ENCODE measurements around the gene NMT2.
"Not testable (repeated sequence)": the region's sequence is repeated elsewhere in the genome, so short reads cannot be mapped to it uniquely, and the experiment has no call there.

NMT2 gene

GRCh38 chr10:15168291-15168785 lies at the start of gene NMT2:
Gene NMT2 (minus strand): TSS chr10:15168693. CDS start chr10:15168612, 81 bp downstream.
- no peak for DNase-seq

- no peak for DNase-seq
These were observed 48.2 kb upstream of the NMT2 start for GRCh38 chr10:15216700-15217099.

- no peak for DNase-seq
These were observed 45.7 kb upstream of the NMT2 start for GRCh38 chr10:15214237-15214636.

- no peak for DNase-seq
These were observed 45.0 kb upstream of the NMT2 start for GRCh38 chr10:15213461-15213861.

GRCh38 chr10:15211464-15211979 lies 43.0 kb upstream of the NMT2 start:
- no peak for DNase-seq

- DNase-seq: no peak
These were observed 42.0 kb upstream of the NMT2 start for GRCh38 chr10:15210521-15210920.

GRCh38 chr10:15209827-15210509 lies 41.5 kb upstream of the NMT2 start:
- peak; percentile 83 for DNase-seq

- no peak for DNase-seq
These were observed 39.7 kb upstream of the NMT2 start for GRCh38 chr10:15208221-15208620.

- DNase-seq: not testable (repeated sequence)
These were observed 38.9 kb upstream of the NMT2 start for GRCh38 chr10:15207410-15207809.

GRCh38 chr10:15202639-15203038 lies 34.1 kb upstream of the NMT2 start:
- no peak for DNase-seq

GRCh38 chr10:15202301-15202621 lies 33.8 kb upstream of the NMT2 start:
- not testable (repeated sequence) for DNase-seq

- no peak for DNase-seq
These were observed 33.3 kb upstream of the NMT2 start for GRCh38 chr10:15201589-15202300.

GRCh38 chr10:15200626-15201025 lies 32.1 kb upstream of the NMT2 start:
- no peak for DNase-seq

- DNase-seq: no peak
These were observed 29.4 kb upstream of the NMT2 start for GRCh38 chr10:15197911-15198310.

- DNase-seq: no peak
These were observed 28.8 kb upstream of the NMT2 start for GRCh38 chr10:15197276-15197675.

- DNase-seq: no peak
These were observed 27.7 kb upstream of the NMT2 start for GRCh38 chr10:15196021-15196834.

- no peak for DNase-seq
These were observed 20.8 kb upstream of the NMT2 start for GRCh38 chr10:15189133-15189885.

- DNase-seq: peak; percentile 47
These were observed 20.1 kb upstream of the NMT2 start for GRCh38 chr10:15188603-15189002.

- no peak for DNase-seq
These were observed 15.4 kb upstream of the NMT2 start for GRCh38 chr10:15183689-15184481.

GRCh38 chr10:15182540-15183207 lies 14.2 kb upstream of the NMT2 start:
- DNase-seq: no peak

GRCh38 chr10:15181576-15182156 lies 13.2 kb upstream of the NMT2 start:
- no peak for DNase-seq

Data from activated CD8-positive, alpha-beta memory T cell treated with anti-CD3 and anti-CD28 coated beads, Interleukin-2, amount 50 U/mL, for 4 hours (primary cell).